ENCODE data around the gene QTRT2.

DNA sequence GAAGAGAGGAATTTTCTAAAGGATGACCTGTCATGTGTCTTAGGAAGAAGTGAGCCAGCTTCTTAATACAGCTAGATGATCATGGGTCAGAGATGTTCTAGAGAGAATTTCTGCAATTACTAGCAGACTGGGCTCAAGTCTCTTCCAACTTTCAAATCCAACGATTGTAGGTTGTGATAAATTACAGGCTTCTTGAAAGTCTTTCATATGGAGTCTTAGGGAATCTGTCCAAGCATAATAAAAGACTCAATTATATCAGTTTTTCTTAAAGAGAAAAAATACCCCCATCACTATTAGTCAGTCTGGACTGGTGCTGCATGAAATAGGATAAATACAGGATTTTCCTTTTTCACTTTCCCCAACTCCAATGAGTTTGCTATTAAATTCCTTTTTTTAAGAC is 63.2 kb downstream of the QTRT2 start:
- TF ChIP-seq, protein P1, sequence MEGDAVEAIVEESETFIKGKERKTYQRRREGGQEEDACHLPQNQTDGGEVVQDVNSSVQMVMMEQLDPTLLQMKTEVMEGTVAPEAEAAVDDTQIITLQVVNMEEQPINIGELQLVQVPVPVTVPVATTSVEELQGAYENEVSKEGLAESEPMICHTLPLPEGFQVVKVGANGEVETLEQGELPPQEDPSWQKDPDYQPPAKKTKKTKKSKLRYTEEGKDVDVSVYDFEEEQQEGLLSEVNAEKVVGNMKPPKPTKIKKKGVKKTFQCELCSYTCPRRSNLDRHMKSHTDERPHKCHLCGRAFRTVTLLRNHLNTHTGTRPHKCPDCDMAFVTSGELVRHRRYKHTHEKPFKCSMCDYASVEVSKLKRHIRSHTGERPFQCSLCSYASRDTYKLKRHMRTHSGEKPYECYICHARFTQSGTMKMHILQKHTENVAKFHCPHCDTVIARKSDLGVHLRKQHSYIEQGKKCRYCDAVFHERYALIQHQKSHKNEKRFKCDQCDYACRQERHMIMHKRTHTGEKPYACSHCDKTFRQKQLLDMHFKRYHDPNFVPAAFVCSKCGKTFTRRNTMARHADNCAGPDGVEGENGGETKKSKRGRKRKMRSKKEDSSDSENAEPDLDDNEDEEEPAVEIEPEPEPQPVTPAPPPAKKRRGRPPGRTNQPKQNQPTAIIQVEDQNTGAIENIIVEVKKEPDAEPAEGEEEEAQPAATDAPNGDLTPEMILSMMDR (IDR thresholded peaks at IDR 0.05) = no peak
- TF ChIP-seq POLR2A (IDR thresholded peaks at IDR 0.05) = no peak

Data from thyroid gland (tissue), 4 donors.